RWPE2 (cell line): Measurements from ENCODE around the gene TPD52L2.
"Not testable (repeated sequence)": the region's sequence is repeated elsewhere in the genome, so short reads cannot be mapped to it uniquely, and the experiment has no call there.

Experiments
- ATAC-seq: fragments of 200-7000 bp; cut with Tn5 transposase; 3 replicates; pipeline ENCODE4 v1.9.1; 2021; ENCODE audit warnings: low read depth
- DNase-seq: peaks from one replicate; pipeline ENCODE4 v3.0.0-alpha.2; 2020; ENCODE audit warnings: low spot score
- H3K27ac ChIP-seq: fragments of 450-650 bp; 2 replicates; pipeline ENCODE4 v1.5.1; 2017; ENCODE audit warnings: mild to moderate bottlenecking; ENCODE audit not compliant: poor library complexity, severe bottlenecking
- H3K27me3 ChIP-seq: fragments of 250-450 bp; sonication (Bioruptor Pico); 2 replicates; pipeline ENCODE4 v1.5.1; 2021; ENCODE audit warnings: mild to moderate bottlenecking, moderate library complexity; ENCODE audit not compliant: insufficient read depth, poor library complexity, severe bottlenecking
- H3K36me3 ChIP-seq: fragments of 250-450 bp; sonication (Bioruptor Pico); 2 replicates; pipeline ENCODE4 v1.5.1; 2020; ENCODE audit warnings: low read depth, mild to moderate bottlenecking, moderate library complexity
- H3K4me1 ChIP-seq: fragments of 250-450 bp; sonication (Bioruptor Pico); 2 replicates; pipeline ENCODE4 v1.5.1; 2021; ENCODE audit warnings: mild to moderate bottlenecking, moderate library complexity; ENCODE audit not compliant: insufficient read depth, poor library complexity, severe bottlenecking
- H3K4me3 ChIP-seq: fragments of 250-450 bp; sonication (Bioruptor Pico); 2 replicates; pipeline ENCODE4 v1.5.1; 2021; ENCODE audit warnings: mild to moderate bottlenecking, moderate library complexity; ENCODE audit not compliant: severe bottlenecking
- H3K9me3 ChIP-seq: fragments of 250-450 bp; sonication (Bioruptor Pico); 2 replicates; pipeline ENCODE4 v1.5.1; 2021; ENCODE audit warnings: mild to moderate bottlenecking, moderate library complexity; ENCODE audit not compliant: severe bottlenecking
- TF ChIP-seq, protein P1 (sequence below): fragments of 450-650 bp; IDR thresholded peaks from one replicate; pipeline ENCODE4 v1.5.1; 2017; ENCODE audit warnings: mild to moderate bottlenecking, moderate library complexity; ENCODE audit not compliant: poor library complexity, severe bottlenecking

Gene TPD52L2

GRCh38 chr20:63868264-63868663, 3.2 kb downstream of the TPD52L2 start:
- Histone ChIP-seq H3K4me1 (peaks cover 18% of the 10 kb centered on the region), H3K27me3 (no peaks in the 10 kb centered on the region), H3K4me3 (no peak overlapping the region), H3K27ac (no peak overlapping the region), H3K9me3 (no peaks in the 10 kb centered on the region), H3K36me3 (peaks cover 70% of the 10 kb centered on the region)
- TF ChIP-seq, protein P1, sequence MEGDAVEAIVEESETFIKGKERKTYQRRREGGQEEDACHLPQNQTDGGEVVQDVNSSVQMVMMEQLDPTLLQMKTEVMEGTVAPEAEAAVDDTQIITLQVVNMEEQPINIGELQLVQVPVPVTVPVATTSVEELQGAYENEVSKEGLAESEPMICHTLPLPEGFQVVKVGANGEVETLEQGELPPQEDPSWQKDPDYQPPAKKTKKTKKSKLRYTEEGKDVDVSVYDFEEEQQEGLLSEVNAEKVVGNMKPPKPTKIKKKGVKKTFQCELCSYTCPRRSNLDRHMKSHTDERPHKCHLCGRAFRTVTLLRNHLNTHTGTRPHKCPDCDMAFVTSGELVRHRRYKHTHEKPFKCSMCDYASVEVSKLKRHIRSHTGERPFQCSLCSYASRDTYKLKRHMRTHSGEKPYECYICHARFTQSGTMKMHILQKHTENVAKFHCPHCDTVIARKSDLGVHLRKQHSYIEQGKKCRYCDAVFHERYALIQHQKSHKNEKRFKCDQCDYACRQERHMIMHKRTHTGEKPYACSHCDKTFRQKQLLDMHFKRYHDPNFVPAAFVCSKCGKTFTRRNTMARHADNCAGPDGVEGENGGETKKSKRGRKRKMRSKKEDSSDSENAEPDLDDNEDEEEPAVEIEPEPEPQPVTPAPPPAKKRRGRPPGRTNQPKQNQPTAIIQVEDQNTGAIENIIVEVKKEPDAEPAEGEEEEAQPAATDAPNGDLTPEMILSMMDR = no peak
- ATAC-seq (no peak), DNase-seq (no peak)

- TF ChIP-seq, protein P1 = peak; percentile 24
- Histone ChIP-seq H3K27me3 (no peaks in the 10 kb centered on the region), H3K4me3 (no peak overlapping the region), H3K9me3 (no peaks in the 10 kb centered on the region), H3K4me1 (peaks cover 19% of the 10 kb centered on the region), H3K27ac (peak overlapping the region; percentile 80), H3K36me3 (peaks cover 95% of the 10 kb centered on the region)
- DNase-seq (peak; percentile 91), ATAC-seq (peak; percentile 94)
Measured at GRCh38 chr20:63873477-63873971, 8.5 kb downstream of the TPD52L2 start.

DNA sequence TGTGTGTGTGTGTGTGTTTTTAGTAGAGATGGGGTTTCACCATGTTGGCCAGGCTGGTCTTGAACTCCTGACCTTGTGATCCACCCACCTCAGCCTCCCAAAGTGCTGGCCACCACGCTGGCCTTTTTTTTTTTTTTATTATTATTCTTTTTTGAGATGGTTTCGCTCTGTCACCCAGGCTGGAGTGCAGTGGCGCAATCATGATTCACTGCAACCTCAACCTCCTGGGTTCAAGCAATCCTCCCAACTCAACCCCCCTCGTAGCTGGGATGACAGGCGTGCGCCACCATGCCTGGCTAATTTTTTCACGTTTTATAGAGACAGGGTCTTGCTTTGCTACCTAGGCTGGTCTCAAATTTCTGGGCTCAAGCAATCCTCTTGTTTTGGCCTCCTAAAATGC, 9.2 kb downstream of the TPD52L2 start:
- H3K9me3 ChIP-seq, H3K27me3 ChIP-seq, ATAC-seq, H3K4me3 ChIP-seq, DNase-seq: not testable (repeated sequence)
- peaks cover 95% of the 10 kb centered on the region for H3K36me3 ChIP-seq
- peak overlapping the region; percentile 80 for H3K27ac ChIP-seq
- H3K4me1 ChIP-seq = peaks cover 19% of the 10 kb centered on the region

DNA sequence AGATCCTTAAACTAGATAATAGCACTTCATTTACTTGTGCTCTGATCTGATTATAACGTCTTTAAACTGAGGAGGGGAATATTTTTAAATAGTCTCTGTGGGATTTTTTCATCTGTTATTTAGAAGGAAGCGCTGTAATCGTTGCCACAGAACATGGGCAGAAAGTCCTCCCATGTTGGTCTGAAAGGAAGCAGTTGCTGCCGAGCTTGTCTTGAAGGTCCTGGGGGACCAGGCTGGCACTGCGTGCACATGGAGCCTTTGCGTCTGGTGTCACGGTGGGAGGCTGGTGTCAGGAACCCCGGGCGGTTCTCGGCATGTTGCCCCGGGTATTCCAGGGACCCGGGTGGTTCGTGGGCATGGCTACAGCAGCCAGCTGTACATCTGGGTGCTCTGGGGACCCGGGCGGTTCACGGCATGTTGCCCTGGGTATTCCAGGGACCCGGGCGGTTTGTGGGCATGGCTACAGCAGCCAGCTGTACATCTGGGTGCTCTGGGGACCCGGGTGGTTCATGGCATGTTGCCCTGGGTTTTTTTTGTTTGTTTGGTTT, 11.5 kb downstream of the TPD52L2 start:
- H3K27ac ChIP-seq = no peak overlapping the region
- DNase-seq (peak; percentile 80), ATAC-seq (no peak)
- TF ChIP-seq, protein P1 = no peak
- H3K9me3 ChIP-seq = no peaks in the 10 kb centered on the region
- H3K36me3 ChIP-seq = peaks cover 87% of the 10 kb centered on the region
- peaks cover 19% of the 10 kb centered on the region for H3K4me1 ChIP-seq
- no peak overlapping the region for H3K4me3 ChIP-seq
- no peaks in the 10 kb centered on the region for H3K27me3 ChIP-seq

DNA sequence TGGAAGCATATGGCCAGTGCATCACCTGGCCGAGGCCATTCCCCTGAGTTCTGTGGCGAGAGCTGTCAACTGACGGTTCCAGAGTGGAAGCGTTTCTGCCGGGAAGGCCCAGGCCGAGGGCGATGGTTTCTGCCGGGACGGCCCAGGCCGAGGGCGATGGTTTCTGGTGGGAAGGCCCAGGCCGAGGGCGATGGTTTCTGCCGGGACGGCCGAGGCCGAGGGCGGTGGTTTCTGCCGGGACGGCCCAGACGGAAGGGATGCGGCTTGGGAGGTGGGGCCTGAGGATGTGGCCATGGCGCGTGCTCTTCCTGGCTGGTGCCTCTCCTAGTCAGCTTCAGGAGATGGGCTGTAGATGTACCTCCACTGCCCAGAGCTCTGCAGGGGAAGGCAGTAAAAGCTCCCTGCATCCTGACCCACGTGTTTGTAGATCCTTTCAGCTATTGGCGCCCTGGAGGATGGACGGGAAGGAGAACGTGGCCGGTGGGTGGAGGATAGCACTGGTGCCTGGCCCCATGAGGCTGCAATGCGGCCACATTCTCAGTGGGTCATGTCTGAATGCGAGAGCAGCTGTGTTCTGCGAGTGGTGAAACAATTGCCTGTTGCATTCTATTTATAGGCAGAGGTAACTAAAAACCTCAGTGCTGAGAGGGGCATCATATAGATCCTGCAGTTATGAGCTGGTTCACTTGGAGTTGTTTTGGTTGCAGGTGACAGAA, 12.8 kb downstream of the TPD52L2 start:
- no peak for ATAC-seq
- H3K36me3 ChIP-seq = peaks cover 87% of the 10 kb centered on the region

More for the DNA sequence above, 12.8 kb downstream of the TPD52L2 start:
- Histone ChIP-seq H3K27me3 (no peaks in the 10 kb centered on the region), H3K4me3 (no peak overlapping the region), H3K9me3 (no peaks in the 10 kb centered on the region), H3K27ac (no peak overlapping the region), H3K4me1 (peaks cover 9% of the 10 kb centered on the region)
- TF ChIP-seq, protein P1 = no peak
- peak; percentile 83 for DNase-seq
